Ovary (tissue), 3 donors: ENCODE measurements around the gene ELK1.

Source experiments
- CTCF ChIP-seq, 3 donors: fragments of 450-650 bp in 2 of 3; fragments of 200-600 bp in 1 of 3; IDR thresholded peaks; one replicate each; pipeline versions ENCODE4 v1.5.1 to v1.8.0; 2016 to 2022; ENCODE audit warnings: antibody characterized with exemption in 3 of 3, mild to moderate bottlenecking in 1 of 3
- EP300 ChIP-seq: sonication (generic); formaldehyde crosslinking; IDR thresholded peaks from one replicate; pipeline ENCODE4 v1.6.1; 2017; ENCODE audit warnings: antibody characterized with exemption
- POLR2A ChIP-seq: fragments of 450-650 bp; IDR thresholded peaks from one replicate; pipeline ENCODE4 v1.6.1; 2017; ENCODE audit warnings: antibody characterized with exemption, mild to moderate bottlenecking, moderate library complexity
- donor health status: DM: no; HTN: no; CAD: no.

- TF ChIP-seq EP300, result no peak
- no peak for TF ChIP-seq CTCF (IDR thresholded peaks at IDR 0.05)
- TF ChIP-seq POLR2A, result no peak
These were observed 26.8 kb downstream of the ELK1 start for GRCh38 chrX:47623540-47624027.
